GM10266 (cell line): Measurements from ENCODE around the gene HDHD5.

Experiments used
- DNase-seq: peaks from one replicate; pipeline ENCODE4 v3.0.0; 2012; ENCODE audit errors: extremely low spot score
- CTCF ChIP-seq: IDR thresholded peaks from 2 replicates; pipeline ENCODE4 v1.5.1; 2012; ENCODE audit warnings: mild to moderate bottlenecking, low read depth; ENCODE audit not compliant: control insufficient read depth, insufficient read depth; ENCODE audit errors: missing control alignments

HDHD5 gene

DNA sequence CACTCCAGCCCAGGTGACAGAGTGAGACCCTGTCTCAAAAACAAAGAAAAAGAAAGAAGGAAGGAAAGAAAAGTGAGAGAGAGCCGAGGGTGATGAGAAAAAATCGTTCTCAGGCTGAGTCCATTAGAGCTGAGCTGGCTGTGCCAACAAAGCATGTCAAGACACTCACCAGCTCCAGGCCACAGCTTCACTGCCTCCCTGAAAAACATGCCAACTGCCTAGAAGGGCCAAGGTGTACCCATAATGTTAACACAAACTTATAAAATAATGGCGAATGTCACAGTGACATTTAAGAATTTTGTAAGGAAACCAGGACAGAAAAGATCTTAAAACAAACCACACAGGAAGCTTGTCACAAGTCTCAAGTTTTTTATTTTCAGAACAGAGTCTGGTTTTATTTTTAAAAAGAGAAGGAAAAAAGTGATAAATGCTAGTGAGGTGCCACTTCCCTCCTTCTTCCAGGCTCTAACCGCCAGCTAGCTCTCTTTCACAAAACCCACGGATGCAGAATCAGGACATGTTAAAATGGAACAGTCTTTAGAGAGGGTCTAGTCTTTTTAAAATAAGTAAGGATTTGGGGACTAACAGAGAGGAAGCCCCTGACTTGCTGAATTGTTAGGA lies 43.0 kb downstream of the HDHD5 start:
- no peak for TF ChIP-seq CTCF
- DNase-seq, result no peak

GRCh38 chr22:17115236-17115635 lies 43.8 kb downstream of the HDHD5 start:
- no peak for TF ChIP-seq CTCF
- DNase-seq, result no peak

GRCh38 chr22:17114898-17115235 lies 44.2 kb downstream of the HDHD5 start:
- TF ChIP-seq CTCF, result no peak

GRCh38 chr22:17114173-17114897 lies 44.7 kb downstream of the HDHD5 start:
- no peak for TF ChIP-seq CTCF
- no peak for DNase-seq

More at GRCh38 chr22:17114898-17115235, 44.2 kb downstream of the HDHD5 start:
- no peak for DNase-seq

GRCh38 chr22:17113600-17113999 lies 45.5 kb downstream of the HDHD5 start:
- no peak for TF ChIP-seq CTCF
- DNase-seq, result no peak

- no peak for DNase-seq
- no peak for TF ChIP-seq CTCF
Measured at GRCh38 chr22:17112491-17113042, 46.5 kb downstream of the HDHD5 start.
